GM18511 (cell line): ENCODE measurements around the gene PPP1R3F.

Experiments
- ATAC-seq: cut with Tn5 transposase; IDR thresholded peaks from one replicate; pipeline ENCODE4 v1.9.1; 2021; ENCODE audit warnings: mild to moderate bottlenecking, moderate library complexity; ENCODE audit not compliant: unreplicated experiment

Gene PPP1R3F

DNA sequence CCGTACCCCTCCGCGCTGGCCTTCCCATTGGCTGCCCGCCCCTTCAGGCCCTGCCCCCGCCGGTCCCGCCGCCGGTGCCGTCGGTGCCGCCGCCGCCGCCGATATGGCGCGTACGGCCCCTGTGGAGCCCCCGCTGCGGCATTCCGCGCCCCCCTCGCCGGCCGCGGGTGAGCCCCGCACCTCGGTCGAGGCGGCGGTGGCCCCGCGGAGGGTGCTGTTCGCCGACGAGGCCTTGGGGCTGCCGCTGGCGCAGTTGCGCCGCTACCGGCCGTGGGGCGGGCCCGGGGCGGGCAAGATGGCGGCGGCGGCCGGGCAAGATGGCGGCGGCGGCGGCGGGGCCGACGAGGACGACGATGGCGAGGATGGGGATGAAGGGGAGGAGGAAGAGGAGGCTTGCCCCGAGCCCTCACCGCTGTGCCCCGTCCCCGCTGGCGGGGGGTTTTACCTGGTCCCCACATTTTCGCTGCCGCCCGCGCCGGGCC is at the start of gene PPP1R3F:
TSS of gene PPP1R3F (plus strand) at position 27 of the 482 bp plus-strand sequence. CDS start at position 104, 77 bp downstream.
- peak; percentile 21 for ATAC-seq

GRCh38 chrX:49220100-49220499 is 49.5 kb upstream of the PPP1R3F start:
- ATAC-seq: no peak

- no peak for ATAC-seq
Observed at GRCh38 chrX:49221868-49222267, 47.7 kb upstream of the PPP1R3F start.

DNA sequence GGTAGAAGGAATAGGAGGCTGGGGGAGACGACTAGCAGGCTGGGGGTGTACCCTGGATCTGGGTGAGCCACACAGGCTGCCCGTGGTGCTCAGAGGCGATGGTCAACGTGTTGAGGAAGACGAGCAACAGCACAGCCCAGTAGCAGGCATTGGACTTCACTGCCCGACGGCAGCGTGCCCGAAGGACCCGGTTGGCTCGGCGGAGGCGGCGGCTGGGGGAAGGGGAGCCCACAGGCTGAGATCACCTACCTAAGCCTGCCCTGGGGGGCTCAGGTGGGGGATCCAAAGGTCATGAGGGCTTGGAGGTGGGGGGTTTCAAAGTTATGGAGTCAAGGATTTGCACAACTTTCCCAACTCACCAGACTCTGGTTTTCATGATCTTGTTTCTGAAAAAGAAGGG is 43.7 kb upstream of the PPP1R3F start:
- no peak for ATAC-seq

- ATAC-seq: no peak
Observed at GRCh38 chrX:49226946-49227345, 42.6 kb upstream of the PPP1R3F start.

DNA sequence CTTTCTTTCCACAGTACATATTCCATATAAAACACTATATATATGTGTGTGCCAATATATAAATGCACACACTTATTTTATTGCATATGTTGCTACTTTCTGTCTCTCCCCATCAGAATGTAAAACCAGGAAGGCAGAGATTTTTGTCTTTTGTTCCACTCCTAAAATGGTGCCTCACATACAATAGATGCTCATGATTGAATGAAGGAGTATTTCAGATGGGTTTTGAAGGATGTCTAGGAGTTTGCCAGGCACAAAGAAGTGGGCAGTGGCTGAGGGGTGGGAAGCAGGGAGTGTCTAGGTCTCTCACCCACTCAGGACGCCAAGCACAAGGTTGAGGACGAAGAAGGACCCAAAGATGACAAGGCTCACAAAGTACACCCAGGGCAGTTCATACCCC is 41.9 kb upstream of the PPP1R3F start:
- ATAC-seq: no peak

DNA sequence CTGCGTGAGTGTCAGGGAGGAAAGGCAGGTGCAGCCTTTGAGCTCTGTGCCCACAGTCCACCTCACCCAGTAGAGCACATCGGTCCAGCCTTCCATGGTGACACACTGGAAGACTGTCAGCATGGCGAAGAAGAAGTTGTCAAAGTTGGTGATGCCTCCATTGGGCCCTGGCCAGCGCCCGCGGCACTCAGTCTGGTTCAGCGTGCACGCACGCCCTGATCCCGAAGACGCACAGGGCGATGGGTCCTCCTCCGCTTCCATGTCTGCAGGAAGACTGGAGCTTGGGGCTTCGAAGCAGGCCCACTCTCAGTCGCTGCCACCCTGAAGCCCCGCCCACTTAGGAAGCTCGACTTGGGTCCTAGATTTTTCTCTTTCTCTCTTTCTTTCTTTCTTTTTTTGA is 41.4 kb upstream of the PPP1R3F start:
- no peak for ATAC-seq

DNA sequence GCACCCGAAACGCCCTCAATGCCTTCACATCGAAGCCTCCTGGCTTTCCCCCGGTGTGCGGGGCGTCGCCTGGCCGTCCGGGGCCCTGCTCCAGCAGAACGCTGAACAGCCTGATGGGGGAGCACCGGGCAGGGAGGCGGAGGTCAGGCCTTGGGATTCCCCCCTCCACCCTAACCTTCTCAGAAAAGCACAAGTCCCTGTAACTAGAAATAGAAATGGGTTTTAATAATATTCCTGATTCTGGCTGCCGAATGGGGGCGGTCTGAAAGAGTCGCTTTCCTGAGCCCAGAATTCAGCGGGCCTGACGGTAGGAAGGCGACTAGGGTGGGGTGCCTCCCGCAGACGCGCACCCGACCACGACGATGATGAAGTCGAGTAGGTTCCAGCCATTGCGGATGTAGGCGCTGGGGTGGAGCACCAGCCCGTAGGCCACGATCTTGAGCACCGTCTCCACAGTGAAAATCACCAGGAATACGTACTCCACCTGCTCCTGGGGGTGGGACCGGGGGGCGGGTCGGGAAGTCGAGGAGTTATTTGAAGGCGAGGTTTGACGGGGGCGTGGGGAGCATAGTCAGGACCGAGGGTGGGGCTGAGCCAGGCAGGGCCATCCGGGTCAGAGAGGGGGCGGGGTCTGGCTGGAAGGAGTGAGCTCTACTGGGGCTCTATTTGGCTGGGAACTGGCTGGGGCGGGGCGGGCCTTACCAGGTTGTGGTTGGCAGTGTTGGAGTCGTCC is 38.9 kb upstream of the PPP1R3F start:
- ATAC-seq: peak; percentile 68

GRCh38 chrX:49231333-49232000 is 38.1 kb upstream of the PPP1R3F start:
- no peak for ATAC-seq

GRCh38 chrX:49232525-49232924 is 37.1 kb upstream of the PPP1R3F start:
- ATAC-seq: no peak

DNA sequence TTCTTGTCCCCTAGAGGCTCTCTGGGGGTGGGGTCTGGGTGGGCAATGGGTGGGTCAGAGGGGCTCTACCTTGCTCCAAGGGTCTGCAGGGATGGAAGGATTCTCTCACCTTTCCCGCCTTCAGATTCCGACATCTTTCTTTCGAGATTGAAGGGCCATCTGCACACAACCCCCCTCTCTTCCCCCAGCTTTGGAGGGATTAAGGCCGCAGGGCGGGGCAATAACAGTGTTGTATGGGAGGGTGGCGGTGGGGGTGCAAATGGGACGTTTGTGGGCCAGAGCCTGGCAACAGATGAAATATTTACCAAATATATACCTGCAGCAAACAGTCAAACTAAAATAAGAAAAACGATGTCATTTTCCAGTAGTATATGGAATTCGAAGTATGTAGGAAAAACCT is 36.4 kb upstream of the PPP1R3F start, which contains the start of gene CACNA1F:
TSS of gene CACNA1F (minus strand) at position 165 of the 400 bp plus-strand sequence. CDS start at position 134, 31 bp downstream.
- no peak for ATAC-seq

- no peak for ATAC-seq
Observed at GRCh38 chrX:49233887-49234555, 35.6 kb upstream of the PPP1R3F start.

GRCh38 chrX:49237060-49237459 is 32.5 kb upstream of the PPP1R3F start:
- ATAC-seq: peak; percentile 66

DNA sequence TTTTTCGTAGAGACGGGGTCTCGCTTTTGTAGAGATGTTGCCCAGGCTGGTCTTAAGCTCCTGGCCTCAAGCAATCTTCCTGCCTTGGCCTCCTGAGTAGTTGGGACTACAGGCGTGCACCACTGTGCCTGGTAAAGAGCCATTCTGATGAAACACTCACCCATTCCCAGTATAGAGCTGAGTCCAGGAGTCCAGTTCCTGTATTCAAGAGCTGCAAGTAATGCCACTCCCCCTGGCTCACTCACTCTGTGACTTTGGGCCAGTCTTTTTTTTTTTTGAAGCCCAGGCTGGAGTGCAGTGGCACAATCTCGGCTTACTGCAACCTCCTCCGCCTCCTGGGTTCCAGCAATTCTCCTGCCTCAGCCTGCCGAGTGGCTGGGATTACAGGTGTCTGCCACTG is 30.9 kb upstream of the PPP1R3F start:
- no peak for ATAC-seq

- ATAC-seq: no peak
Observed at GRCh38 chrX:49242545-49243066, 27.0 kb upstream of the PPP1R3F start.

GRCh38 chrX:49243166-49243565 is 26.4 kb upstream of the PPP1R3F start:
- no peak for ATAC-seq

DNA sequence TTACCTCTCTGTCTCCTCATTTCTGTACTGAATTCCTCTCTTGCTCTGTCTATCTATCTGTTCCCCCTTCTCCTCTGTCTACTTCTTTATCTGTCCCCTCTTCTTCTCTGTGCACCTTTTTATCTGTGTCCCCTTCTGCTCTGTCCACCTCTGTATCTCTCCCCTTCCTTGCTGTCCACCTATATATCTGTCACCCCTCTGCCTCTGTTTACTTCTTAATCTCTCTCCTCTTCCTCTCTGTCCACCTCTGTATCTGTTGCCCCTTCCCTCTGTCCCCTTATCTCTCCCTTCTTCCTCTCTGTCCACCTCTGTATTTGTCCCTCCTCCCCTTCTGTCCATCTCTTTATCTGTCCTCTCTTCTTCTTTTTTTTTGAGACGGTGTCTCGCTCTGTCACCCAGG is 25.4 kb upstream of the PPP1R3F start:
- no peak for ATAC-seq

DNA sequence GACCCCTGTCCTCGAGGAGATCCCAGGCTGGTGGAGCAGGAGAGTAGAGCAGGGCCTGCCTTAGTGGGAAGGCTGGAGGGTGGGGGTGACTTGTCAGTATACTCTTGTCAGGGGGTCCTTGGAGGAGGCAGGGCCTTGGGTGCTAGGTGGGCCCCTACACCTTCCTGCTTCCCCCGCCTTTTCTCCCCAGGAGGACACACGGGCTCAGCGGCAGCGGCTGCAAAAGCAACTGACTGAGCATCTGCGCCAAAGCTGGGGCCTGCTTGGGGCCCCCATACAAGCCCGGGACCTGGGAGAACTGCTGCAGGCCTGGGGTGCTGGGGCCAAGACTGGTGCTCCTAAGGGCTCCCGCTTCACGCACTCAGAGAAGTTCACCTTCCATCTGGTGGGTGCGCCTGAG is 23.1 kb upstream of the PPP1R3F start:
- ATAC-seq: no peak

DNA sequence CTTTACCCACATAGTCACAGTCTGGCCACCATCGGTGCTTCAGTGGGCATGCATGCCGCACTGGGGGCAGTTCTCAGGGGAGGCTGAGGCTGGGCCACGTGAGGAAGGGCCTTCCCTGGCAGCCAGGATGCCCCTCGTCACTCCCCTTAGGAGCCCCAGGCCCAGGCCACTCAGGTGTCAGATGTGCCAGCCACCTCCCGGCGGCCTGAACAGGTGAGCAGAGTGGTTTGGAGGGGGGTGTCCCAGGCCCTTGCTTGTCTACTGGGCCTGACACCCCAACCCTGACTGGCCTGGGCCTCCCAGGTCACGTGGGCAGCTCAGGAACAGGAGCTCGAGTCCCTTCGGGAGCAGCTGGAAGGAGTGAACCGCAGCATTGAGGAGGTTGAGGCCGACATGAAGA is 22.2 kb upstream of the PPP1R3F start:
- ATAC-seq: no peak

DNA sequence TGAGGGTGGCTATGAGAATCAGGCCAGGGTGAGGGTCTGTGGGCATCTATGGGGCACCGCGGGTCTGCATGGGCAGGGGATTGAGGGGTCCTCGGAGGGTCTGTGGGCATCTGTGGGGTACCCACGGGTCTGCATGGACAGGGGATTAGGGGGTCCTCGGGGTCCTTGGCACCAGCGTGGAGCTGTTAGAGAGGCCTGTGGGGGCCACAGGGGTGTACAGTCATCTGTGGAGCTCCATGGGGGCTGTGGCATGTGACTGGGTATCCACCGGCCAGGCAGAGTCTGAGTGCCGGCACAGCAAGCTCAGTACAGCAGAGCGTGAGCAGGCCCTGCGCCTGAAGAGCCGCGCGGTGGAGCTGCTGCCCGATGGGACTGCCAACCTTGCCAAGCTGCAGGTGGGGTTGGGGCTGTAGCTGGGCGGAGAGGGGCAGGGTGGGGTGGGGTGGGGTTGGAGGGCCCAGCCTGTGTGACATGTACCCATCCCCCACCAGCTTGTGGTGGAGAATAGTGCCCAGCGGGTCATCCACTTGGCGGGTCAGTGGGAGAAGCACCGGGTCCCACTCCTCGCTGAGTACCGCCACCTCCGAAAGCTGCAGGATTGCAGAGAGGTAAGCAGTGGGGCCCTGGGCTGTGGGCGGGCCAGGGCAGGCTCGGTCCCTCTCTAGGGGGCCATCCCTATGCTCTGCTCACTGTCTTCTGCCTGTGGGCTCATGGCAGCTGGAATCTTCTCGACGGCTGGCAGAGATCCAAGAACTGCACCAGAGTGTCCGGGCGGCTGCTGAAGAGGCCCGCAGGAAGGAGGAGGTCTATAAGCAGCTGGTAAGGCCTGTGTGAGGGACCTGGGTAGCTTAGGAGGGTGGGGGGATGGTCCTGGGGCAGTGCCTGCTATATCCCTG is 21.4 kb upstream of the PPP1R3F start:
- no peak for ATAC-seq
